Activated CD8-positive, alpha-beta memory T cell treated with anti-CD3 and anti-CD28 coated beads, Interleukin-2, amount 10 ng/mL, durations not matched to agents 7 days and 5 days (primary cell): ENCODE data around the gene TBX19. TPM values are rescaled to one million over a fixed set of nuclear protein-coding genes. Genes with fewer than 3 reads are reported as not detected.

Experiments used
- ATAC-seq: fragments of 150-1000 bp; cut with Tn5 transposase; one replicate; pipeline ENCODE4 v1.10.0; 2021; ENCODE audit warnings: moderate library complexity
- CTCF ChIA-PET: fragments of 350-600 bp; sonication (Branson Sonifier 250); formaldehyde crosslinking; loops from one replicate; lab custom pipeline; 2021; ENCODE audit warnings: antibody characterized with exemption; lab: Charles Lee
- DNase-seq: peaks from one replicate; pipeline ENCODE4 v3.0.0-alpha.2; 2020
- H3K27ac Mint-ChIP-seq: one replicate; pipeline ENCODE4 v1.8.0; 2021; ENCODE audit warnings: mild to moderate bottlenecking, mixed read lengths
- H3K27me3 Mint-ChIP-seq: one replicate; pipeline ENCODE4 v1.8.0; 2021; ENCODE audit warnings: mixed read lengths
- H3K36me3 Mint-ChIP-seq: one replicate; pipeline ENCODE4 v1.8.0; 2021; ENCODE audit warnings: mild to moderate bottlenecking, mixed read lengths
- H3K4me1 Mint-ChIP-seq: one replicate; pipeline ENCODE4 v1.8.0; 2021; ENCODE audit warnings: mixed read lengths
- H3K4me3 Mint-ChIP-seq: one replicate; pipeline ENCODE4 v1.8.0; 2021; ENCODE audit warnings: mild to moderate bottlenecking, moderate library complexity, mixed read lengths
- H3K9me3 Mint-ChIP-seq: one replicate; pipeline ENCODE4 v1.8.0; 2022; ENCODE audit warnings: low read depth, mixed read lengths
- total RNA-seq, 2 experiments: library from RNA; stranded (reverse); gene quantifications; one replicate each; pipeline ENCODE4 v1.2.3, GENCODE V29; 2021

Gene TBX19
- total RNA-seq, 2 experiments from 2014 or later = 2.0 to 3.6 TPM

DNA sequence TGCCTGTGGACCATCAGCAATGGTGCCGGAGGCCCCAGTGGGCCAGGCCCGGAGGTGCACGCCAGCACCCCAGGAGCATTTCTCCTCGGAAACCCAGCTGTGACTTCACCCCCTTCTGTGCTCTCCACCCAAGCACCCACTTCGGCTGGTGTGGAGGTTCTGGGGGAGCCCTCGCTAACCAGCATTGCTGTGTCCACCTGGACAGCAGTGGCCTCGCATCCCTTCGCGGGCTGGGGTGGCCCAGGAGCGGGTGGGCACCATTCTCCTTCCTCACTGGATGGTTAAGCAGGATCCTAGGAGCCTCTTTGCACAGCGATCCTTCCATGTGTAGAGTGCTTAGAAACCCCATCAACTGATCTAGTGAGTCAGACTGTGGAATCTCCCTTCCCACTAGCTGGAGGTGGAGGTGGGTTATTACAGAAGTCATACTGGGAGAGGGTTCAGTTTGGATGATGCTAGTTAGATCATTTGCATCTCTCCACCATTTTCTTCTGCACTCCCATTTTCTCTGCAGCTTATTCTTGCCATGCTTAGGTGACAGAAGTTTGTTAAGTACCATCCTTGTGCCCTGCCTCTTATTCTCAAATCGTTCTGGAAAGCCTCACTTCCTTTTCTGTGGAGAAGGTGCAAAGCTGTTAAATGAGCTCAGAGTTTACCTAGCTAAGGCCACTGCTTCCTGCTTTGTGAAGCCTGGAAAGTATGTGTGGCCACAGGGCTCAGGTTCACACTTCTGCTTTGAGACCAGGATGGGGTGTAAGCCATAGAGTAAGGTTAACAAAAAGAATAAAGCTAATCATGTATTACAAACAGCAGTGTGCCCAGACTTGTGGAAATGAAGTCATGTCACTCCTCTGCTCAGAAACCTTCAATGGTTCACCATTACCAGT lies 32.3 kb downstream of the TBX19 start:
- ATAC-seq (peak; percentile 71), DNase-seq (peak; percentile 59)
- CTCF ChIA-PET = interaction anchor here (1.0 to 1.6 kb wide), 5 partner anchors 9 to 67 kb away, joined by 3 to 6 read pairs (median 4); no protein-coding TSS in a partner anchor
- Mint-ChIP-seq H3K27ac (peak overlapping the region; percentile 55), H3K4me1 (peaks cover 30% of the 10 kb centered on the region), H3K36me3 (peaks cover 16% of the 10 kb centered on the region), H3K9me3 (no peaks in the 10 kb centered on the region), H3K27me3 (no peaks in the 10 kb centered on the region), H3K4me3 (no peak overlapping the region)

DNA sequence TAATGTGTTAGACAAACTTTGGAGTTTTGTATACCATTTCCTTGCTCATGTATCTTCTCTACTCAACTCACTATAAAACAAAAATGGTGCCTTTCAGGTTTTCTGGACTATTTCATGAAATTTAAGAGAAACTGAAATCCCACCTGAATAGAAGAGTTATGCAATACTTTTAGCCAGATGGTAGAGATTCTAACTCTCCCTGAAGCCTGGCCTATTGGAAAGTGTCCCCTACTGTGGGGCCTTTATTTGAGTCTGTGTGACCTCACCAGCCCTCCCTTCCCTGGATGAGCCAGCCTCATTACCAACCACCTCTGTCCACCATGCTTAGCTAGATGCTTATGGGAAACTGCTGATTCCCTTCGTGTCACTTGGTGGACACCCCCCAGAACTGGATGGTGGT lies 35.5 kb downstream of the TBX19 start:
- ATAC-seq = no peak
- Mint-ChIP-seq H3K4me1 (peaks cover 41% of the 10 kb centered on the region), H3K36me3 (peaks cover 13% of the 10 kb centered on the region), H3K27ac (no peak overlapping the region), H3K9me3 (no peaks in the 10 kb centered on the region), H3K4me3 (no peak overlapping the region), H3K27me3 (no peaks in the 10 kb centered on the region)
- CTCF ChIA-PET = interaction anchor here (1.1 to 1.4 kb wide), 2 partner anchors 10 to 27 kb away, joined by 3 read pairs; no protein-coding TSS in a partner anchor
- DNase-seq = no peak

DNA sequence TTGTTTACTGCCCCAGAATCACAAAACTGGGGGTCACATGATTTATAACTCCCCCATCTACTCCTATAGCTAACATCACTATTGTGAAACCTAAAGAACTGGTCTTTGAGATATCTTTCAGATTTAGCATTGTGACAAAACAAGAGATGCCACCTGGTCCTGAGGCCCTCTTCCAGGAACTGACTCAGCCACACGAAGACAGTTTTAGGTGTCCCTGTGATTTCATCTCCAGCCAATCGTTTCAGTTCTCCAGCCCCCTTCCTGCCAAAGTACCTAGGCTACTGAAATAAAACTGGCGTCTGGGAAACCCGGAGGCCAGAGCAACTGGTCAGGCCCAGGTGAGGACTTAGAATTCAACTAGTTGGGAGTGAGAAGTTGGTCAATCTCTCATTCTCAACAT lies 36.6 kb downstream of the TBX19 start:
- ATAC-seq (no peak), DNase-seq (no peak)
- no peaks in the 10 kb centered on the region for H3K27me3 Mint-ChIP-seq
- no peaks in the 10 kb centered on the region for H3K9me3 Mint-ChIP-seq
- H3K27ac Mint-ChIP-seq = peak overlapping the region; percentile 4
- H3K4me1 Mint-ChIP-seq = peaks cover 48% of the 10 kb centered on the region
- H3K36me3 Mint-ChIP-seq = peaks cover 13% of the 10 kb centered on the region
- CTCF ChIA-PET = interaction anchor here (0.6 kb wide), 1 partner anchor 80 kb away, joined by 4 read pairs; no protein-coding TSS in a partner anchor
- no peak overlapping the region for H3K4me3 Mint-ChIP-seq

DNA sequence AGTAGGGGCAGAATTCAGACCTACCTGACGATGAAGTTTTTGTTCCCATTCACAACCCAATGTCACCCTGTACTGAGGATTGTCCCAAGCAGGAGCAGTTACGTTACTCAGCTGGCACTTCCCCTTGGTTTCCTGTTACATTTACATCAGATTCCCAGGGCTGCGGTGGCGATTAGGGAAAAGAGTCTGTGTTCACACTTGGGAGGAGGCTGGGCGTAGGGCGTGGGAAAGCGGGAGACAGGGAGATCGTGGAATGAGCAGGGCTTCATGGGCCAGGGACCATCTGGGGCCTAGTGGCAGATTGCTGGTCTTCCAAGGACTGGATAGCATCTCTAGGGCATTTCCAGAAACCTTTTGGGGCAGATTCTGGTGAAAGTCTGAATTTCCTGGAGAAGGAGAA lies 39.0 kb downstream of the TBX19 start:
- peaks cover 13% of the 10 kb centered on the region for H3K36me3 Mint-ChIP-seq
- no peak overlapping the region for H3K4me3 Mint-ChIP-seq
- DNase-seq (no peak), ATAC-seq (no peak)
- H3K9me3 Mint-ChIP-seq = no peaks in the 10 kb centered on the region
- peaks cover 36% of the 10 kb centered on the region for H3K4me1 Mint-ChIP-seq
- no peak overlapping the region for H3K27ac Mint-ChIP-seq
- CTCF ChIA-PET = interaction anchor here (0.9 to 1.4 kb wide), 2 partner anchors 9 to 32 kb away, joined by 3 to 4 read pairs; no protein-coding TSS in a partner anchor
- no peaks in the 10 kb centered on the region for H3K27me3 Mint-ChIP-seq

DNA sequence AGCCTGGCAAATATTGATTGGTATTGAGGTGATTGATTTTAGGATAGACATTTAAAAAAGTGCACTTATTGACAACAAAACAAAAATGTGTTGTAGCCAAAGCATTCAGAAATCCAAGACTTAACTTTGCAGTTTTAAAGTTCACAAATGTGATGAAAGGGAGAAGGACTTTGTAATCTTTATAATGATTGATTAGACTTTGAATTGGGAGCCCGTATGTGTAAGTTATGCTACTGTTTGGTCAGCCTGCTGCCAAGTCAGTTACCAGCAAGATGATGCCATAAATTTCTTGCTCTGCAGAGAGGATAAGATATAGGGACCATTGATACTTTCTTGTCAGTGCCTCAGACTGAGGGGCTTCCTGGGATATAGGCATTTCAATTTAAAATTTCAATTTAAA lies 39.5 kb downstream of the TBX19 start:
- peaks cover 17% of the 10 kb centered on the region for H3K36me3 Mint-ChIP-seq
- CTCF ChIA-PET = interaction anchor here (2.1 kb wide), 1 partner anchor 22 kb away, joined by 6 read pairs; no protein-coding TSS in a partner anchor
- ATAC-seq (no peak), DNase-seq (no peak)
- peaks cover 39% of the 10 kb centered on the region for H3K4me1 Mint-ChIP-seq
- no peaks in the 10 kb centered on the region for H3K27me3 Mint-ChIP-seq
- H3K9me3 Mint-ChIP-seq = no peaks in the 10 kb centered on the region
- H3K4me3 Mint-ChIP-seq = no peak overlapping the region
- H3K27ac Mint-ChIP-seq = no peak overlapping the region

DNA sequence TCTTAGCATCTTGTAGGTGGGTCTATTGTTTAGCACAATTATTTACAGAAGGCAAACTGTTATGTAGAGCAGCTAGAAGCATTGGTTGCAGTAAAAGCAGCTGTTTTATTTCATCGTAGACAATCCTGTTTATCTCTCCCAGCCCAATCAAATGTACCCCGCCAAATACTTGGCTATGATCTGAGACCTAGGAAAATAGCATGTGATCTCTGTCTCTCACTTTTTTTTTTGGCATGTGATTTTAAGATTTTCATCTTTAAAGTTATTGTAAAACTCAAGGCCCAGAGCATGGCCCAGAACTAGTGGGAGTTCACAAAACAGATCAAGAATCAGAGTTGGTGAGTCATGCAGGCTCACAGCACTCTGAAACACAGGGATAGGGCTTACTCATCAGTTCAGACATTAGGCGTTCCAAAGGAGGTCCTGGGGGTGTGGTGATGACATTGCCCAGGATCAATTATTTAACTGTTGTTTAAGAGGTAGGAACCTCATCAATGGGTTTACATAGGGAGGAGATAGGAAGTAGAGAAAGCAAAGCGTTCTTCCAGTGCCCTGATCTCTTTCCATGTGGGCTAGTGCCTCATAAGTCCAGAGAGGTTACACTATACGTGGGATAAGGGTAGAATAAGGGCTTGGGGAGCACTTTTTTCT lies 40.2 kb downstream of the TBX19 start:
- Mint-ChIP-seq H3K36me3 (peaks cover 21% of the 10 kb centered on the region), H3K4me1 (peaks cover 41% of the 10 kb centered on the region), H3K27me3 (no peaks in the 10 kb centered on the region), H3K9me3 (no peaks in the 10 kb centered on the region), H3K27ac (no peak overlapping the region), H3K4me3 (no peak overlapping the region)
- DNase-seq (no peak), ATAC-seq (no peak)
- CTCF ChIA-PET = interaction anchor here (1.1 to 2.2 kb wide), 6 partner anchors 13 to 237 kb away, joined by 3 to 22 read pairs (median 6); no protein-coding TSS in a partner anchor

DNA sequence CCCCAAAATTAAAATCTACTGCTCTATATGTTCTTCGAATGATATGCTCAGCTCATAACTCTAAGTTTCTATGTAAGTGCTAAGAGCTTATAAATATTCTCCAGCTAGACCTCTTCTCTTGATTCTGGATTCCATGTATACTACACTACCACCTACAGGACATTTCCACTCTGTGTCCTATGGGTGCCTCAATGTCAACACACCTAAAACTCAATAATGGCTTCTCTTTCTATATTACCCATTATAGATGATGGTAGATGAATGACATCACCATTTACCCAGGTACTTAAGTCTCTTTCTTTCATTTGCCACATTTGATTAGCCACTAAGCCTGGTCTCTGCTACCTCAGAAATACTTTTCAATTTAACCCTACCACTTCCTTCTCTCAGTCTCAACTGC lies 41.3 kb downstream of the TBX19 start:
- H3K4me1 Mint-ChIP-seq = peaks cover 38% of the 10 kb centered on the region
- H3K4me3 Mint-ChIP-seq = no peak overlapping the region
- ATAC-seq = peak; percentile 89
- no peaks in the 10 kb centered on the region for H3K9me3 Mint-ChIP-seq
- CTCF ChIA-PET = interaction anchor here (0.9 to 2.2 kb wide), 11 partner anchors 9 to 507 kb away, joined by 3 to 22 read pairs (median 4); no protein-coding TSS in a partner anchor
- peak overlapping the region; percentile 42 for H3K27ac Mint-ChIP-seq
- DNase-seq = no peak
- no peaks in the 10 kb centered on the region for H3K27me3 Mint-ChIP-seq
- H3K36me3 Mint-ChIP-seq = peaks cover 23% of the 10 kb centered on the region

DNA sequence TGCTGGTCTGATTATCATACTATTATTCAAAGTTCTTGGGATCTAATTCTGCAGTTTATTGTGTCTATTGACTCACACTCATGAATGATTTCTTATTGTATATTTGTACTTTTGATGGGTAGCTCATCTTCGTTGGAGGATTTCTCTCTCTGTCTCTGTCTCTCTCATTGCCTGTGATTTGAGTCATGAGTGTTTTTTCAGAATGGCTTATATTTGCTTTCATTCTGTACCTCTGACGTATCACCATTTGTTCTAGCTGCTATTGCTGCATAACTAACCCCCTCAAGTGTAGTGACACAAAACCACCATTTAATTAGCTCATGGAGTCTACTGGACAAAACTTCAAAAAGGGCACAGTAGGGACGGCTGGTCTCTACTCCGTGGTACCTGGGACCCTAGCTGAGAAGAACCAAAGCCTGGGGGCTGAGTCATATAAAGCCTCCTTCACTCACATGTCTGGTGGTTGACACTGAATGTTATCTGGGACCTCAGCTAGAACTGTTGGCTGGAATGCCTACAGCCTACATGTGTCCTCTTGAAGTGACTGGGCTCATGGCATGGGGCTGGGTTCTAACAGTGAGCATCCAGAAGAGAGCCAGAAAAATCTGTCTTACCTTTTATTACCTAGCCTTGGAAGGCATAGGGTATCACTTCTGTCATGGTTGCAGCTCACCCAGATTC lies 44.2 kb downstream of the TBX19 start:
- peaks cover 20% of the 10 kb centered on the region for H3K4me1 Mint-ChIP-seq
- CTCF ChIA-PET = interaction anchor here (1.4 kb wide), 1 partner anchor 89 kb away, joined by 7 read pairs; no protein-coding TSS in a partner anchor
- no peak overlapping the region for H3K4me3 Mint-ChIP-seq
- H3K36me3 Mint-ChIP-seq = peaks cover 18% of the 10 kb centered on the region
- H3K27me3 Mint-ChIP-seq = no peaks in the 10 kb centered on the region
- H3K9me3 Mint-ChIP-seq = no peaks in the 10 kb centered on the region
- DNase-seq = no peak
- H3K27ac Mint-ChIP-seq = no peak overlapping the region
- peak; percentile 28 for ATAC-seq

DNA sequence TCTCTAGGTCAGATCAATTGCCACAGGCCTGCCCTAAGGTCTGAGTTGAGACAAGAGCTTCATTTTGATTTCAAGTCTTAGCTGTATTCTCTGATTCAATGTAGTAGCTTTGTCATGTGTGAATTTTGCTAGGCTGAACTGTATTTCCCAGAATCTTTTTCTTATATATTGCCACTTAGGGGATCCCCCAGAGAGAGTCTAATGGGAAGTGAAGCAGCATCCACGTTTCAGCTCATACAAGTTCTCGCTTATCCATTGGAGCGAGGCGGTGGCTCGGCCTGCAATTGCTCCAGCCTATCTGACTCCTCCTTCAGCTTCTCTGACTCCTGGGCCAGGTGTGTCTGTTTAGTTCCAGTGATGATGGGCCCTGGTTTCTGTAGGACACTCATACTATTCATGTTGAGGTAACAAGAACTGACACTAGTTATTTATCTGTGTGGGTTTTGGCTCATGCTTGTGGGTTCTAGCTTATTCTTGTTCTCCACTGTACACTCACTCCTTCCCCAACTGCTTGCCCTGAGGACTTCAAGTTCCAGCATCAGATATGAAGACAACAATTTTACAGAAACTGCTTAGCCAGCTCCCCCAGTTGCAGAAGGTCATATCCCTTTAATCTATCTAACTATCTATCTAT lies 48.2 kb downstream of the TBX19 start:
- Mint-ChIP-seq H3K27me3 (no peaks in the 10 kb centered on the region), H3K4me1 (peaks cover 9% of the 10 kb centered on the region), H3K4me3 (no peak overlapping the region), H3K27ac (no peak overlapping the region), H3K36me3 (peaks cover 19% of the 10 kb centered on the region), H3K9me3 (no peaks in the 10 kb centered on the region)
- ATAC-seq (peak; percentile 20), DNase-seq (no peak)
- CTCF ChIA-PET = interaction anchor here (0.7 to 1.4 kb wide), 4 partner anchors 10 to 243 kb away, joined by 3 to 6 read pairs (median 4); no protein-coding TSS in a partner anchor

DNA sequence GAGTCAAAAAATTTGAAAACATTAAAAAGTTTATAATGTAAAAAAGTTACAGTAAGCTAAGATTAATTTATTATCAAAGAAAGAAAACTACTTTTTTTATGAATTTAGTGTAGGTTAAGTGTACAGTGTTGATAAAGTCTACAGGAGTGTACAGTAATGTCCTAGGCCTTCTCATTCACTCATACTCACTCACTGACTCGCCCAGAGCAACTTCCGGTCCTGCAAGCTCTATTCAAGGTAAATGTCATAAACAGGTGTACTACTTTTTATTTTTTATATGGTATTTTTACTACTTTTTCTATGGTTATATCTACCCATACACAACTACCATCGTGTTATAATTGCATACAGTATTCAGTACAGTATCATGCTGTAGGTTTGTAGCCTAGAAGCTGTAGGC lies 49.6 kb downstream of the TBX19 start:
- Mint-ChIP-seq H3K27me3 (no peaks in the 10 kb centered on the region), H3K27ac (no peak overlapping the region), H3K9me3 (no peaks in the 10 kb centered on the region), H3K36me3 (peaks cover 10% of the 10 kb centered on the region), H3K4me1 (peaks cover under 1% of the 10 kb centered on the region), H3K4me3 (no peak overlapping the region)
- ATAC-seq (no peak), DNase-seq (no peak)
- CTCF ChIA-PET = interaction anchor here (1.0 to 2.3 kb wide), 5 partner anchors 11 to 245 kb away, joined by 3 to 12 read pairs (median 4); no protein-coding TSS in a partner anchor

DNA sequence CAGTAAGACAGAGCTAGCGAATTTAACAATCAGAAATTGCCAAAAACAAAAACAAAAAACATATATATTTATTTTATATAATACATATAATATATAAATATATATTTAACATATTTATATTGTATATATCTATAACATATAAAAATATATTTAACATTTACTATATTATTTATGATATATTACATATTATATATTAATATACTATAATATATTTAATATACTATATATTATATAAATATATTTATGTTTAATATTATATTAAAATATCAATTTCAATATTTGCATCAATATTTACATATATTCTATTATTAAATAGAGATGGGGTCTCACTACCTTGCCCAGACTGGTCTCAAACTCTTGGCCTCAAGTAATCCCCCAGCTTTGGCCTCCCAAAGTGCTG lies 50.9 kb downstream of the TBX19 start:
- Mint-ChIP-seq H3K9me3 (no peaks in the 10 kb centered on the region), H3K4me1 (peaks cover 3% of the 10 kb centered on the region), H3K36me3 (peaks cover 8% of the 10 kb centered on the region), H3K27ac (no peak overlapping the region), H3K4me3 (no peak overlapping the region), H3K27me3 (no peaks in the 10 kb centered on the region)
- no peak for DNase-seq
- CTCF ChIA-PET = interaction anchor here (1.3 to 2.3 kb wide), 2 partner anchors 11 to 31 kb away, joined by 3 to 12 read pairs; no protein-coding TSS in a partner anchor
- no peak for ATAC-seq

DNA sequence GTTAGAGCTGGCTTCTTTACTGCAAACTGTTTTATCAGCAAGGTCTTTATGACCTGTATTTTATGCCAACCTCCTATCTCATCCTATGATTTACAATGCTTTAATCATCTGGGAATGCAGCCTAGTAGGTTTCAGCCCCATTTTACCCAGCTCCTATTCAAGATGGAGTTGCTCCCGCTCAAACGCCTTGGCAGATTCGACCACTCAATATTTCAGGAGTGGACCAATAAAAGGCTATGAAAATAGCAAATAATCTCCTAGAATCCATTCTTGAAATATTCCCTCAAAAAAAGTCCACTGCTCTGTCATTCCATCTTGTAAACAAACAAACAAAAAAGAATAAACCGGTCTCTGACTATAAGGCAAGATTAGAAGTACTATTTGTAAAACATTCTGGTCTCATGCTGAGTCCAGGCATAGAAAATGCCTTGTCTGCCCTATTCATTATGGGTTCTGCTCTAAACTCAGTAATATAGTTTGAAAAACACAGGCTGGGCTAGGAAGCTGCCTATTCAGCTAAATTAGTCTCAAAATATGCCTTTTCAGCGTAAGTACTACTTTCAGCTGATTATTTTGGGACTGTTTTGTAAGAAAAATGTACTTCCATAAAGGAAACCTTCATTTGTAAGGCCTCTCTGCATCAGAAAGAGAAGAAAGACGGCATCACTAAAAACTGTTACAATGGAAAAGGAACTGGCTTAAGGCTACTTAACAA lies 53.0 kb downstream of the TBX19 start:
- ATAC-seq (no peak), DNase-seq (no peak)
- Mint-ChIP-seq H3K9me3 (peaks cover 6% of the 10 kb centered on the region), H3K4me1 (peaks cover 17% of the 10 kb centered on the region), H3K27ac (no peak overlapping the region), H3K36me3 (peaks cover 17% of the 10 kb centered on the region), H3K4me3 (no peak overlapping the region), H3K27me3 (no peaks in the 10 kb centered on the region)
- CTCF ChIA-PET = interaction anchor here (1.0 to 2.6 kb wide), 6 partner anchors 9 to 99 kb away, joined by 3 to 7 read pairs (median 4); no protein-coding TSS in a partner anchor
